ENCODE data around the gene COX4I1.
"Not testable (repeated sequence)": the region's sequence is repeated elsewhere in the genome, so short reads cannot be mapped to it uniquely, and the experiment has no call there.

COX4I1 gene

GRCh38 chr16:85826686-85827247, 27.3 kb downstream of the COX4I1 start:
- DNase-seq = no peak

GRCh38 chr16:85828166-85828565, 28.7 kb downstream of the COX4I1 start:
- no peak for DNase-seq

- no peak for DNase-seq
Observed at GRCh38 chr16:85829171-85829719, 29.8 kb downstream of the COX4I1 start.

- no peak for DNase-seq
Observed at GRCh38 chr16:85829751-85830445, 30.4 kb downstream of the COX4I1 start.

GRCh38 chr16:85830821-85831220, 31.3 kb downstream of the COX4I1 start:
- DNase-seq = no peak

- DNase-seq = no peak
Observed at GRCh38 chr16:85832570-85833218, 33.2 kb downstream of the COX4I1 start.

GRCh38 chr16:85833219-85833920, 33.9 kb downstream of the COX4I1 start:
- DNase-seq = no peak

- no peak for DNase-seq
Observed at GRCh38 chr16:85834741-85835140, 35.2 kb downstream of the COX4I1 start.

- no peak for DNase-seq
Observed at GRCh38 chr16:85835227-85835751, 35.8 kb downstream of the COX4I1 start.

GRCh38 chr16:85835956-85836705, 36.6 kb downstream of the COX4I1 start:
- no peak for DNase-seq

GRCh38 chr16:85836706-85837582, 37.4 kb downstream of the COX4I1 start:
- DNase-seq = no peak

GRCh38 chr16:85837654-85838053, 38.2 kb downstream of the COX4I1 start:
- DNase-seq = not testable (repeated sequence)

- DNase-seq = no peak
Observed at GRCh38 chr16:85838381-85838780, 38.9 kb downstream of the COX4I1 start.

- DNase-seq = no peak
Observed at GRCh38 chr16:85838876-85839585, 39.5 kb downstream of the COX4I1 start.

GRCh38 chr16:85839681-85840240, 40.3 kb downstream of the COX4I1 start:
- no peak for DNase-seq

GRCh38 chr16:85840395-85840794, 40.9 kb downstream of the COX4I1 start:
- no peak for DNase-seq

GRCh38 chr16:85840801-85841200, 41.3 kb downstream of the COX4I1 start:
- no peak for DNase-seq

- no peak for DNase-seq
Observed at GRCh38 chr16:85842435-85842834, 42.9 kb downstream of the COX4I1 start.

GRCh38 chr16:85842848-85843247, 43.4 kb downstream of the COX4I1 start:
- no peak for DNase-seq

GRCh38 chr16:85843471-85844168, 44.1 kb downstream of the COX4I1 start:
- DNase-seq = no peak
